T-helper 2 cell treated with Interferon-gamma antibody and Interleukin-4, amounts not matched to agents 5 μg/mL and 100 μg/mL, for 36 hours (primary cell): Measurements from ENCODE around the gene DOCK2.
A peak's percentile ranks its signal among the peaks of the same experiment; 100 is the strongest.

Source experiments
- DNase-seq: peaks from one replicate; pipeline ENCODE4 v3.0.0; 2021; ENCODE audit warnings: low spot score
- H3K27ac Mint-ChIP-seq: one replicate; pipeline ENCODE4 v1.8.0; 2021; ENCODE audit warnings: mild to moderate bottlenecking, mixed read lengths
- H3K27me3 Mint-ChIP-seq: one replicate; pipeline ENCODE4 v1.8.0; 2021; ENCODE audit warnings: low read depth, mixed read lengths
- H3K36me3 Mint-ChIP-seq: one replicate; pipeline ENCODE4 v1.8.0; 2021; ENCODE audit warnings: low read depth, mixed read lengths
- H3K4me1 Mint-ChIP-seq: one replicate; pipeline ENCODE4 v1.8.0; 2021; ENCODE audit warnings: low read depth, mixed read lengths
- H3K4me3 Mint-ChIP-seq: one replicate; pipeline ENCODE4 v1.8.0; 2022; ENCODE audit warnings: mild to moderate bottlenecking, moderate library complexity, mixed read lengths
- H3K9me3 Mint-ChIP-seq: one replicate; pipeline ENCODE4 v1.8.0; 2021; ENCODE audit warnings: mixed read lengths

Gene DOCK2

GRCh38 chr5:169992789-169993484, 355.9 kb downstream of the DOCK2 start:
- Mint-ChIP-seq H3K4me3 (no peak overlapping the region), H3K27me3 (no peaks in the 10 kb centered on the region), H3K4me1 (peaks cover 4% of the 10 kb centered on the region), H3K36me3 (peaks cover 40% of the 10 kb centered on the region), H3K27ac (no peak overlapping the region), H3K9me3 (no peaks in the 10 kb centered on the region)
- DNase-seq = no peak

- Mint-ChIP-seq H3K27ac (no peak overlapping the region), H3K4me1 (peaks cover 4% of the 10 kb centered on the region), H3K9me3 (no peaks in the 10 kb centered on the region), H3K27me3 (no peaks in the 10 kb centered on the region), H3K36me3 (peaks cover 43% of the 10 kb centered on the region), H3K4me3 (no peak overlapping the region)
- DNase-seq = no peak
These were observed 356.4 kb downstream of the DOCK2 start for GRCh38 chr5:169993485-169993790.

GRCh38 chr5:169997798-169998197, 360.7 kb downstream of the DOCK2 start:
- DNase-seq = no peak
- peaks cover 1% of the 10 kb centered on the region for H3K4me1 Mint-ChIP-seq
- H3K27me3 Mint-ChIP-seq = no peaks in the 10 kb centered on the region
- no peaks in the 10 kb centered on the region for H3K9me3 Mint-ChIP-seq
- H3K4me3 Mint-ChIP-seq = no peak overlapping the region
- H3K36me3 Mint-ChIP-seq = peaks cover 48% of the 10 kb centered on the region
- H3K27ac Mint-ChIP-seq = no peak overlapping the region

- no peak for DNase-seq
- peaks cover 1% of the 10 kb centered on the region for H3K4me1 Mint-ChIP-seq
- no peak overlapping the region for H3K27ac Mint-ChIP-seq
- peaks cover 6% of the 10 kb centered on the region for H3K9me3 Mint-ChIP-seq
- H3K27me3 Mint-ChIP-seq = no peaks in the 10 kb centered on the region
- H3K4me3 Mint-ChIP-seq = no peak overlapping the region
- H3K36me3 Mint-ChIP-seq = peaks cover 53% of the 10 kb centered on the region
These were observed 362.5 kb downstream of the DOCK2 start for GRCh38 chr5:169999621-170000020.

- no peaks in the 10 kb centered on the region for H3K27me3 Mint-ChIP-seq
- peaks cover 52% of the 10 kb centered on the region for H3K36me3 Mint-ChIP-seq
- no peak overlapping the region for H3K27ac Mint-ChIP-seq
These were observed 363.1 kb downstream of the DOCK2 start for GRCh38 chr5:170000155-170000554.

GRCh38 chr5:170006021-170006420, 368.9 kb downstream of the DOCK2 start:
- DNase-seq = no peak
- Mint-ChIP-seq H3K4me1 (no peaks in the 10 kb centered on the region), H3K27me3 (no peaks in the 10 kb centered on the region), H3K9me3 (peaks cover 6% of the 10 kb centered on the region), H3K4me3 (no peak overlapping the region), H3K36me3 (peaks cover 43% of the 10 kb centered on the region), H3K27ac (no peak overlapping the region)

More at GRCh38 chr5:170000155-170000554, 363.1 kb downstream of the DOCK2 start:
- DNase-seq = no peak
- Mint-ChIP-seq H3K9me3 (peaks cover 6% of the 10 kb centered on the region), H3K4me1 (no peaks in the 10 kb centered on the region), H3K4me3 (no peak overlapping the region)

- Mint-ChIP-seq H3K9me3 (peaks cover 6% of the 10 kb centered on the region), H3K4me1 (no peaks in the 10 kb centered on the region), H3K27me3 (no peaks in the 10 kb centered on the region)
These were observed 371.3 kb downstream of the DOCK2 start for GRCh38 chr5:170008376-170008775.

GRCh38 chr5:170010595-170010994, 373.5 kb downstream of the DOCK2 start:
- peaks cover 23% of the 10 kb centered on the region for H3K36me3 Mint-ChIP-seq
- H3K27ac Mint-ChIP-seq = no peak overlapping the region
- H3K27me3 Mint-ChIP-seq = no peaks in the 10 kb centered on the region
- H3K4me1 Mint-ChIP-seq = no peaks in the 10 kb centered on the region
- no peaks in the 10 kb centered on the region for H3K9me3 Mint-ChIP-seq
- no peak overlapping the region for H3K4me3 Mint-ChIP-seq
- no peak for DNase-seq

More at GRCh38 chr5:170008376-170008775, 371.3 kb downstream of the DOCK2 start:
- no peak for DNase-seq
- Mint-ChIP-seq H3K36me3 (peaks cover 33% of the 10 kb centered on the region), H3K4me3 (no peak overlapping the region), H3K27ac (no peak overlapping the region)

- Mint-ChIP-seq H3K4me3 (no peak overlapping the region), H3K4me1 (no peaks in the 10 kb centered on the region), H3K27ac (no peak overlapping the region), H3K27me3 (no peaks in the 10 kb centered on the region), H3K36me3 (peaks cover 22% of the 10 kb centered on the region), H3K9me3 (no peaks in the 10 kb centered on the region)
- no peak for DNase-seq
These were observed 374.7 kb downstream of the DOCK2 start for GRCh38 chr5:170011751-170012150.

- H3K4me1 Mint-ChIP-seq = no peaks in the 10 kb centered on the region
- no peaks in the 10 kb centered on the region for H3K27me3 Mint-ChIP-seq
- no peak for DNase-seq
- H3K36me3 Mint-ChIP-seq = peaks cover 22% of the 10 kb centered on the region
- H3K27ac Mint-ChIP-seq = no peak overlapping the region
- H3K4me3 Mint-ChIP-seq = no peak overlapping the region
- no peaks in the 10 kb centered on the region for H3K9me3 Mint-ChIP-seq
These were observed 375.5 kb downstream of the DOCK2 start for GRCh38 chr5:170012622-170013021.

- Mint-ChIP-seq H3K27me3 (no peaks in the 10 kb centered on the region), H3K36me3 (peaks cover 34% of the 10 kb centered on the region), H3K4me1 (no peaks in the 10 kb centered on the region), H3K9me3 (no peaks in the 10 kb centered on the region), H3K4me3 (no peak overlapping the region), H3K27ac (peak overlapping the region; percentile 0)
- DNase-seq = no peak
These were observed 383.3 kb downstream of the DOCK2 start for GRCh38 chr5:170020423-170020822.

- Mint-ChIP-seq H3K36me3 (peaks cover 40% of the 10 kb centered on the region), H3K4me3 (no peak overlapping the region), H3K9me3 (no peaks in the 10 kb centered on the region), H3K27ac (no peak overlapping the region), H3K4me1 (no peaks in the 10 kb centered on the region), H3K27me3 (no peaks in the 10 kb centered on the region)
- DNase-seq = no peak
These were observed 384.4 kb downstream of the DOCK2 start for GRCh38 chr5:170021506-170021905.

GRCh38 chr5:170025853-170026252, 388.8 kb downstream of the DOCK2 start:
- H3K4me3 Mint-ChIP-seq = no peak overlapping the region
- no peak overlapping the region for H3K27ac Mint-ChIP-seq
- peaks cover 38% of the 10 kb centered on the region for H3K36me3 Mint-ChIP-seq
- no peak for DNase-seq
- H3K4me1 Mint-ChIP-seq = no peaks in the 10 kb centered on the region
- no peaks in the 10 kb centered on the region for H3K9me3 Mint-ChIP-seq
- H3K27me3 Mint-ChIP-seq = no peaks in the 10 kb centered on the region

GRCh38 chr5:170028124-170028523, 391.0 kb downstream of the DOCK2 start:
- DNase-seq = no peak
- peaks cover 41% of the 10 kb centered on the region for H3K36me3 Mint-ChIP-seq
- no peaks in the 10 kb centered on the region for H3K27me3 Mint-ChIP-seq
- no peaks in the 10 kb centered on the region for H3K4me1 Mint-ChIP-seq
- no peak overlapping the region for H3K27ac Mint-ChIP-seq
- H3K4me3 Mint-ChIP-seq = no peak overlapping the region
- H3K9me3 Mint-ChIP-seq = no peaks in the 10 kb centered on the region

- H3K27ac Mint-ChIP-seq = no peak overlapping the region
- peaks cover 40% of the 10 kb centered on the region for H3K36me3 Mint-ChIP-seq
- H3K4me3 Mint-ChIP-seq = no peak overlapping the region
- H3K27me3 Mint-ChIP-seq = no peaks in the 10 kb centered on the region
- no peaks in the 10 kb centered on the region for H3K4me1 Mint-ChIP-seq
- DNase-seq = no peak
- no peaks in the 10 kb centered on the region for H3K9me3 Mint-ChIP-seq
These were observed 397.2 kb downstream of the DOCK2 start for GRCh38 chr5:170034231-170034630.
